Neural cell (in vitro differentiated cells): ENCODE results near the gene GSPT2. TPM values are rescaled to one million over a fixed set of nuclear protein-coding genes. Genes with fewer than 3 reads are reported as not detected.

Experiments
- H2AFZ ChIP-seq: fragments of 200-600, 300-800 bp; sonication (generic), shearing (Covaris generic); 2 replicates; pipeline ENCODE4 v1.6.0; 2014; ENCODE audit warnings: low read depth, mild to moderate bottlenecking, antibody characterized with exemption, low read length, moderate library complexity
- H3F3A ChIP-seq: fragments of 200-600 bp; shearing (Covaris generic); 2 replicates; pipeline ENCODE4 v1.6.1; 2016; ENCODE audit warnings: mild to moderate bottlenecking, moderate library complexity, mixed read lengths, antibody characterized with exemption, low read length; ENCODE audit not compliant: insufficient read depth, poor library complexity, severe bottlenecking
- H3K27ac ChIP-seq: fragments of 200-600, 300-800 bp; sonication (generic), shearing (Covaris generic); 2 replicates; pipeline ENCODE4 v1.5.1; 2014; ENCODE audit warnings: mild to moderate bottlenecking, low read length, moderate library complexity
- H3K27me3 ChIP-seq: fragments of 300-800, 200-600 bp; sonication (generic), shearing (Covaris generic); 2 replicates; pipeline ENCODE4 v1.6.0; 2014; ENCODE audit warnings: mild to moderate bottlenecking, low read depth, low read length, moderate library complexity; ENCODE audit not compliant: insufficient read depth
- H3K36me3 ChIP-seq: fragments of 300-800, 200-600 bp; sonication (generic), shearing (Covaris generic); 2 replicates; pipeline ENCODE4 v1.5.1; 2014; ENCODE audit warnings: mild to moderate bottlenecking, antibody characterized with exemption, low read length, moderate library complexity; ENCODE audit not compliant: insufficient read depth
- H3K4me2 ChIP-seq: fragments of 300-800, 200-600 bp; sonication (generic), shearing (Covaris generic); 2 replicates; pipeline ENCODE4 v1.6.0; 2014; ENCODE audit warnings: mild to moderate bottlenecking, low read length
- H3K4me3 ChIP-seq: fragments of 300-800, 200-600 bp; sonication (generic), shearing (Covaris generic); 2 replicates; pipeline ENCODE4 v1.5.1; 2014; ENCODE audit warnings: mild to moderate bottlenecking, low read length, moderate library complexity
- H3K79me2 ChIP-seq: fragments of 200-600 bp; shearing (Covaris generic); replicated peaks from 2 replicates; pipeline ENCODE4 v1.6.0; 2014; ENCODE audit warnings: mild to moderate bottlenecking, low read length, moderate library complexity; ENCODE audit not compliant: insufficient read depth
- H3K9ac ChIP-seq: fragments of 300-800, 200-600 bp; sonication (generic), shearing (Covaris generic); 2 replicates; pipeline ENCODE4 v1.6.1; 2016; ENCODE audit warnings: mild to moderate bottlenecking, low read length, mixed read lengths
- H3K9me2 ChIP-seq: fragments of 200-600 bp; shearing (Covaris generic); 2 replicates; pipeline ENCODE4 v1.6.1; 2016; ENCODE audit warnings: mild to moderate bottlenecking, low read length, mixed read lengths; ENCODE audit not compliant: insufficient read depth
- H3K9me3 ChIP-seq: fragments of 200-600, 300-800 bp; sonication (generic), shearing (Covaris generic); 2 replicates; pipeline ENCODE4 v1.6.1; 2016; ENCODE audit warnings: mild to moderate bottlenecking, mixed run types, low read length, moderate library complexity, mixed read lengths
- H4K20me1 ChIP-seq: fragments of 200-600 bp; shearing (Covaris generic); 2 replicates; pipeline ENCODE4 v1.6.1; 2016; ENCODE audit warnings: mild to moderate bottlenecking, mixed run types; ENCODE audit not compliant: insufficient read depth
- CTCF ChIP-seq: fragments of 450-650 bp; IDR thresholded peaks from 2 replicates; pipeline ENCODE4 v1.5.1; 2014; ENCODE audit warnings: antibody characterized with exemption, mild to moderate bottlenecking, moderate library complexity; ENCODE audit not compliant: poor library complexity, severe bottlenecking
- EP300 ChIP-seq: fragments of 450-650 bp; conservative IDR thresholded peaks from 2 replicates; pipeline ENCODE4 v1.6.1; 2014; ENCODE audit warnings: antibody characterized with exemption, mild to moderate bottlenecking, moderate library complexity; ENCODE audit not compliant: poor library complexity, severe bottlenecking
- EZH2 ChIP-seq: fragments of 200-600, 300-800 bp; shearing (Covaris generic), sonication (generic); IDR thresholded peaks from 2 replicates; pipeline ENCODE4 v1.6.1; 2014; ENCODE audit warnings: antibody characterized with exemption, low read length, borderline replicate concordance, mild to moderate bottlenecking; ENCODE audit not compliant: insufficient read depth, poor library complexity, severe bottlenecking
- MXI1 ChIP-seq: fragments of 450-650 bp; conservative IDR thresholded peaks from 2 replicates; pipeline ENCODE4 v1.6.1; 2014; ENCODE audit warnings: antibody characterized with exemption, mild to moderate bottlenecking; ENCODE audit not compliant: poor library complexity, severe bottlenecking
- POLR2AphosphoS5 ChIP-seq: IDR thresholded peaks from 2 replicates; pipeline ENCODE4 v1.6.1; 2012
- RAD21 ChIP-seq: fragments of 450-650 bp; conservative IDR thresholded peaks from 2 replicates; pipeline ENCODE4 v1.6.1; 2014; ENCODE audit warnings: antibody characterized with exemption, mild to moderate bottlenecking, moderate library complexity
- REST ChIP-seq: IDR thresholded peaks from 2 replicates; pipeline ENCODE4 v1.6.1; 2012; ENCODE audit warnings: borderline replicate concordance
- SMC3 ChIP-seq: fragments of 450-650 bp; conservative IDR thresholded peaks from 2 replicates; pipeline ENCODE4 v1.6.1; 2014; ENCODE audit warnings: antibody characterized with exemption, mild to moderate bottlenecking, moderate library complexity; ENCODE audit not compliant: poor library complexity
- TAF1 ChIP-seq: IDR thresholded peaks from 2 replicates; pipeline ENCODE4 v1.6.1; 2012; ENCODE audit warnings: low read depth
- polyA plus RNA-seq: library from polyadenylated mRNA; depleted of rRNA; stranded (reverse); fragments of >200 nt; gene quantifications from 2 replicates; pipeline ENCODE4 v1.2.3, GENCODE V29; 2014

GSPT2 gene
- polyA plus RNA-seq, 1 donor from 2014 or later = 25.5 TPM

GRCh38 chrX:51728202-51728601, 15.0 kb upstream of the GSPT2 start:
- Histone ChIP-seq H3K27me3 (no peaks in the 10 kb centered on the region), H3K4me2 (no peak overlapping the region), H3K4me3 (no peak overlapping the region), H3K9me2 (no peaks in the 10 kb centered on the region), H3K27ac (no peak overlapping the region), H3F3A (no peaks in the 10 kb centered on the region), H2AFZ (no peak overlapping the region), H3K36me3 (no peaks in the 10 kb centered on the region), H4K20me1 (no peaks in the 10 kb centered on the region), H3K9ac (no peak overlapping the region), H3K9me3 (no peaks in the 10 kb centered on the region), H3K79me2 (no peaks in the 10 kb centered on the region)
- TF ChIP-seq CTCF (no peak), RAD21 (no peak), REST (no peak), POLR2AphosphoS5 (no peak), EP300 (no peak), MXI1 (no peak), EZH2 (no peak)

GRCh38 chrX:51737091-51737490, 6.2 kb upstream of the GSPT2 start:
- Histone ChIP-seq H3K4me3 (no peak overlapping the region), H3F3A (no peaks in the 10 kb centered on the region), H3K27me3 (no peaks in the 10 kb centered on the region), H2AFZ (no peak overlapping the region), H4K20me1 (no peaks in the 10 kb centered on the region), H3K9ac (no peak overlapping the region), H3K79me2 (peaks cover 2% of the 10 kb centered on the region), H3K4me2 (no peak overlapping the region), H3K27ac (no peak overlapping the region), H3K9me3 (no peaks in the 10 kb centered on the region), H3K36me3 (no peaks in the 10 kb centered on the region), H3K9me2 (no peaks in the 10 kb centered on the region)
- TF ChIP-seq RAD21 (no peak), POLR2AphosphoS5 (no peak), MXI1 (no peak), SMC3 (no peak), CTCF (no peak), EP300 (no peak), REST (no peak), EZH2 (no peak), TAF1 (no peak)
